Endothelial cell of umbilical vein (primary cell): Measurements from ENCODE around the gene BHMT. TPM values are rescaled to one million over a fixed set of nuclear protein-coding genes. Genes with fewer than 3 reads are reported as not detected.

Experiments used
- BruUV-seq: library from RNA; stranded (reverse); fragments of 400-500 nt; replicated peaks from 2 replicates; lab custom pipeline; 2021; lab: Mats Ljungman, UMichigan
- CTCF ChIA-PET: fragments of 300-600, 350-600 bp; sonication (Branson Sonifier 250); formaldehyde crosslinking; loops from one replicate; lab custom pipeline; 2021; ENCODE audit warnings: antibody characterized with exemption, inconsistent platforms; lab: Charles Lee
- POLR2A ChIA-PET: fragments of 300-600, 350-600 bp; sonication (Branson Sonifier 250); formaldehyde crosslinking; loops from one replicate; lab custom pipeline; 2021; ENCODE audit warnings: antibody characterized with exemption, inconsistent platforms; lab: Charles Lee
- DNase-seq: peaks from one replicate; pipeline ENCODE4 v3.0.0-alpha.2; 2011; ENCODE audit warnings: low read depth, low spot score
- FAIRE-seq: peaks from 2 replicates; lab custom pipeline; 2011; peaks lifted over from hg19 to GRCh38; lab: Jason Lieb, UNC
- H2AFZ ChIP-seq: 2 replicates; pipeline ENCODE4 v1.6.0; 2012; ENCODE audit warnings: low read depth, low read length, control low read depth, inconsistent platforms
- H3K27ac ChIP-seq: 2 replicates; pipeline ENCODE4 v1.5.1; 2011; ENCODE audit warnings: low read depth, mild to moderate bottlenecking, control low read depth, low read length, moderate library complexity; ENCODE audit not compliant: insufficient read depth
- H3K27me3 ChIP-seq, 2 experiments: 2 replicates each; pipeline versions ENCODE4 v1.6.0 to v1.6.1; 2011; ENCODE audit warnings: low read length in 2 of 2, mixed read lengths in 1 of 2; ENCODE audit not compliant: control insufficient read depth in 2 of 2, insufficient read depth in 2 of 2
- H3K36me3 ChIP-seq, 2 experiments: 2 replicates in 1 of 2; 3 replicates in 1 of 2; pipeline ENCODE4 v1.5.1; 2011; ENCODE audit warnings: low read length in 2 of 2, mild to moderate bottlenecking in 1 of 2, moderate library complexity in 1 of 2; ENCODE audit not compliant: control insufficient read depth in 2 of 2, insufficient read depth in 2 of 2; ENCODE audit errors: extremely low read depth in 1 of 2
- H3K4me1 ChIP-seq: 3 replicates; pipeline ENCODE4 v1.5.1; 2011; ENCODE audit warnings: mild to moderate bottlenecking, low read length; ENCODE audit not compliant: control insufficient read depth, insufficient read depth; ENCODE audit errors: extremely low read depth
- H3K4me2 ChIP-seq: 2 replicates; pipeline ENCODE4 v1.6.1; 2011; ENCODE audit warnings: low read length, control low read depth, mixed read lengths; ENCODE audit not compliant: insufficient read depth
- H3K4me3 ChIP-seq, 3 experiments: fragments of 200-600 bp in 1 of 3; sonication (generic), shearing (Covaris generic) in 1 of 3; replicated peaks in 1 of 3; 2 replicates each; pipeline ENCODE4 v1.5.1; 2011 to 2016; ENCODE audit warnings: control low read depth in 3 of 3, low read length in 3 of 3, mild to moderate bottlenecking in 2 of 3, inconsistent platforms in 1 of 3, low read depth in 1 of 3, moderate library complexity in 1 of 3; ENCODE audit not compliant: insufficient read depth in 1 of 3
- H3K79me2 ChIP-seq: 2 replicates; pipeline ENCODE4 v1.6.0; 2012; ENCODE audit warnings: low read length, inconsistent platforms; ENCODE audit not compliant: control insufficient read depth, insufficient read depth
- H3K9ac ChIP-seq: replicated peaks from 2 replicates; pipeline ENCODE3; 2011; ENCODE audit warnings: low read length, control low read depth; ENCODE audit not compliant: insufficient read depth; ENCODE audit errors: extremely low read depth
- H3K9me1 ChIP-seq: replicated peaks from 3 replicates; pipeline ENCODE4 v1.6.0; 2011; ENCODE audit warnings: mild to moderate bottlenecking, low read length; ENCODE audit not compliant: control insufficient read depth, insufficient read depth; ENCODE audit errors: extremely low read depth
- H3K9me3 ChIP-seq: replicated peaks from 2 replicates; pipeline ENCODE4 v1.5.1; 2012; ENCODE audit warnings: low read length, inconsistent platforms; ENCODE audit not compliant: control insufficient read depth, insufficient read depth
- H4K20me1 ChIP-seq: replicated peaks from 2 replicates; pipeline ENCODE3; 2011; ENCODE audit warnings: mild to moderate bottlenecking, low read length; ENCODE audit not compliant: control insufficient read depth, insufficient read depth; ENCODE audit errors: extremely low read depth
- EZH2 ChIP-seq: IDR thresholded peaks from 2 replicates; pipeline ENCODE4 v1.6.1; 2012; ENCODE audit warnings: borderline replicate concordance, low read depth, mild to moderate bottlenecking, moderate library complexity, low read length, inconsistent platforms; ENCODE audit not compliant: severe bottlenecking
- FOS ChIP-seq: IDR thresholded peaks from 2 replicates; pipeline ENCODE4 v1.6.1; 2011; ENCODE audit warnings: mild to moderate bottlenecking, low read length, moderate library complexity, borderline replicate concordance; ENCODE audit not compliant: insufficient read depth
- GATA2 ChIP-seq: IDR thresholded peaks from 2 replicates; pipeline ENCODE4 v1.7.0; 2011; ENCODE audit warnings: low read depth, mild to moderate bottlenecking, moderate library complexity, mixed read lengths, low read length; ENCODE audit not compliant: insufficient read length, insufficient read depth
- JUN ChIP-seq: IDR thresholded peaks from 2 replicates; pipeline ENCODE4 v1.6.1; 2011; ENCODE audit warnings: borderline replicate concordance, low read depth; ENCODE audit not compliant: insufficient read length, insufficient read depth
- MYC ChIP-seq: IDR thresholded peaks from one replicate; pipeline ENCODE4 v1.6.1; 2011; ENCODE audit warnings: mild to moderate bottlenecking, low read depth, low read length
- POLR2A ChIP-seq: IDR thresholded peaks from 2 replicates; pipeline ENCODE4 v1.6.1; 2012; ENCODE audit warnings: low read depth, mild to moderate bottlenecking, control low read depth, low read length
- POLR2AphosphoS5 ChIP-seq: IDR thresholded peaks from 2 replicates; pipeline ENCODE4 v1.6.1; 2012; ENCODE audit warnings: low read depth, mild to moderate bottlenecking, control low read depth, low read length, moderate library complexity; ENCODE audit not compliant: insufficient read depth
- dilution Hi-C: fragments of 300-500 bp; cut with MboI; formaldehyde crosslinking; loops from one replicate; pipeline ENCODE4 v1.15.0; 2019; ENCODE audit warnings: low sequenced_read_pairs; ENCODE audit not compliant: extremely low pct_ligation_motif_present
- intact Hi-C: fragments of 100-400 bp; cut with micrococcal nuclease; formaldehyde crosslinking; loops from one replicate; pipeline ENCODE4 v1.10.0; 2022
- polyA plus RNA-seq, 4 experiments: library from polyadenylated mRNA; depleted of rRNA in 3 of 4; stranded (reverse) in 3 of 4; unstranded in 1 of 4; fragments of >200 nt; gene quantifications; 2 replicates each; pipeline versions ENCODE4 v1.2.1 to v1.2.3, GENCODE V29; 2011 to 2012; ENCODE audit warnings: missing spikeins in 1 of 4
- total RNA-seq: library from RNA; stranded (reverse); gene quantifications from 2 replicates; pipeline ENCODE4 v1.2.3, GENCODE V29; 2021
- TF ChIP-seq, protein P1 (sequence below): IDR thresholded peaks from 2 replicates; pipeline ENCODE4 v1.6.1; 2011; ENCODE audit not compliant: insufficient read depth, insufficient read length
- TF ChIP-seq, protein P2 (sequence below), 2 donors: IDR thresholded peaks; 1 replicate in 1 of 2; 2 replicates in 1 of 2; pipeline ENCODE4 v1.5.1; 2011; ENCODE audit warnings: low read length in 2 of 2, mild to moderate bottlenecking in 2 of 2, moderate library complexity in 2 of 2, control low read depth in 1 of 2, inconsistent platforms in 1 of 2, low read depth in 1 of 2; ENCODE audit not compliant: insufficient read depth in 1 of 2; ENCODE audit errors: extremely low read depth in 1 of 2

BHMT gene
- total and polyA plus RNA-seq, 2 donors (not counting 3 experiments of a cell fraction or from before 2014, with no cell fraction given): not detected

DNA sequence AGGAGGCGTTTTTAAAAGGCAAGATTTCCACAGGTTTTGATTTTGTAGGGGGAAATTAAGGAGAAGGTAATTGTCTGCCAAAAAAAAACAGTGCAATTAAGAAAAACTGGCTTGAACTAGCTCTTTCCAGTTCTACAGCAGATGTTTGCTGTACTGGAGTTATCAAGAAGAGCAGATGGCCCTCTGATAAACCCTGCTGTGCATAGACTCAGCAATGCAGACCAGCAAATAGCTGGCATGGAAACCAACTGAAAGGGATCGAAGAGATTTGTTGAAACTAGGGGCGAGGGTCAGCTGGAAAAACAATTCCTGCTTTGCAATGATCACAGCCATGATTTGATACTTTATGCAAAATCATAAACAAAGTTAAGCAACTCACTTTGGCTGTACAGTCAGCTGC, 17.8 kb upstream of the BHMT start:
- ChIA-PET POLR2A (no interaction called here), CTCF (no interaction called here)
- Histone ChIP-seq H3K4me3 (no peak overlapping the region), H3K9me3 (no peaks in the 10 kb centered on the region), H2AFZ (no peak overlapping the region), H3K79me2 (no peaks in the 10 kb centered on the region), H3K9ac (no peak overlapping the region), H3K27ac (no peak overlapping the region), H3K9me1 (no peaks in the 10 kb centered on the region), H3K27me3 (peaks cover 2 to 3% of the 10 kb centered on the region in 2 experiments), H3K4me2 (no peak overlapping the region), H4K20me1 (no peaks in the 10 kb centered on the region), H3K36me3 (no peaks in the 10 kb centered on the region), H3K4me1 (no peaks in the 10 kb centered on the region)
- intact Hi-C loops (no loop called here), dilution Hi-C loops (no loop called here)
- no peak for DNase-seq
- FAIRE-seq: no peak
- TF ChIP-seq JUN (no peak), POLR2AphosphoS5 (no peak), POLR2A (no peak), EZH2 (no peak), FOS (no peak), GATA2 (no peak), MYC (no peak)
- TF ChIP-seq, protein P1, sequence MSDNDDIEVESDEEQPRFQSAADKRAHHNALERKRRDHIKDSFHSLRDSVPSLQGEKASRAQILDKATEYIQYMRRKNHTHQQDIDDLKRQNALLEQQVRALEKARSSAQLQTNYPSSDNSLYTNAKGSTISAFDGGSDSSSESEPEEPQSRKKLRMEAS: no peak
- TF ChIP-seq, protein P2, sequence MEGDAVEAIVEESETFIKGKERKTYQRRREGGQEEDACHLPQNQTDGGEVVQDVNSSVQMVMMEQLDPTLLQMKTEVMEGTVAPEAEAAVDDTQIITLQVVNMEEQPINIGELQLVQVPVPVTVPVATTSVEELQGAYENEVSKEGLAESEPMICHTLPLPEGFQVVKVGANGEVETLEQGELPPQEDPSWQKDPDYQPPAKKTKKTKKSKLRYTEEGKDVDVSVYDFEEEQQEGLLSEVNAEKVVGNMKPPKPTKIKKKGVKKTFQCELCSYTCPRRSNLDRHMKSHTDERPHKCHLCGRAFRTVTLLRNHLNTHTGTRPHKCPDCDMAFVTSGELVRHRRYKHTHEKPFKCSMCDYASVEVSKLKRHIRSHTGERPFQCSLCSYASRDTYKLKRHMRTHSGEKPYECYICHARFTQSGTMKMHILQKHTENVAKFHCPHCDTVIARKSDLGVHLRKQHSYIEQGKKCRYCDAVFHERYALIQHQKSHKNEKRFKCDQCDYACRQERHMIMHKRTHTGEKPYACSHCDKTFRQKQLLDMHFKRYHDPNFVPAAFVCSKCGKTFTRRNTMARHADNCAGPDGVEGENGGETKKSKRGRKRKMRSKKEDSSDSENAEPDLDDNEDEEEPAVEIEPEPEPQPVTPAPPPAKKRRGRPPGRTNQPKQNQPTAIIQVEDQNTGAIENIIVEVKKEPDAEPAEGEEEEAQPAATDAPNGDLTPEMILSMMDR (IDR thresholded peaks at IDR 0.05; ENCODE audit: extremely low read depth in 1 of 2, insufficient read depth in 1 of 2, low read depth in 1 of 2, low read length in 2 of 2): no peak
- BruUV-seq: no TSS peak
